Measurements from ENCODE around the gene RNF128.
A peak's percentile ranks its signal among the peaks of the same experiment; 100 is the strongest.

RNF128 gene, protein sequence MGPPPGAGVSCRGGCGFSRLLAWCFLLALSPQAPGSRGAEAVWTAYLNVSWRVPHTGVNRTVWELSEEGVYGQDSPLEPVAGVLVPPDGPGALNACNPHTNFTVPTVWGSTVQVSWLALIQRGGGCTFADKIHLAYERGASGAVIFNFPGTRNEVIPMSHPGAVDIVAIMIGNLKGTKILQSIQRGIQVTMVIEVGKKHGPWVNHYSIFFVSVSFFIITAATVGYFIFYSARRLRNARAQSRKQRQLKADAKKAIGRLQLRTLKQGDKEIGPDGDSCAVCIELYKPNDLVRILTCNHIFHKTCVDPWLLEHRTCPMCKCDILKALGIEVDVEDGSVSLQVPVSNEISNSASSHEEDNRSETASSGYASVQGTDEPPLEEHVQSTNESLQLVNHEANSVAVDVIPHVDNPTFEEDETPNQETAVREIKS

DNA sequence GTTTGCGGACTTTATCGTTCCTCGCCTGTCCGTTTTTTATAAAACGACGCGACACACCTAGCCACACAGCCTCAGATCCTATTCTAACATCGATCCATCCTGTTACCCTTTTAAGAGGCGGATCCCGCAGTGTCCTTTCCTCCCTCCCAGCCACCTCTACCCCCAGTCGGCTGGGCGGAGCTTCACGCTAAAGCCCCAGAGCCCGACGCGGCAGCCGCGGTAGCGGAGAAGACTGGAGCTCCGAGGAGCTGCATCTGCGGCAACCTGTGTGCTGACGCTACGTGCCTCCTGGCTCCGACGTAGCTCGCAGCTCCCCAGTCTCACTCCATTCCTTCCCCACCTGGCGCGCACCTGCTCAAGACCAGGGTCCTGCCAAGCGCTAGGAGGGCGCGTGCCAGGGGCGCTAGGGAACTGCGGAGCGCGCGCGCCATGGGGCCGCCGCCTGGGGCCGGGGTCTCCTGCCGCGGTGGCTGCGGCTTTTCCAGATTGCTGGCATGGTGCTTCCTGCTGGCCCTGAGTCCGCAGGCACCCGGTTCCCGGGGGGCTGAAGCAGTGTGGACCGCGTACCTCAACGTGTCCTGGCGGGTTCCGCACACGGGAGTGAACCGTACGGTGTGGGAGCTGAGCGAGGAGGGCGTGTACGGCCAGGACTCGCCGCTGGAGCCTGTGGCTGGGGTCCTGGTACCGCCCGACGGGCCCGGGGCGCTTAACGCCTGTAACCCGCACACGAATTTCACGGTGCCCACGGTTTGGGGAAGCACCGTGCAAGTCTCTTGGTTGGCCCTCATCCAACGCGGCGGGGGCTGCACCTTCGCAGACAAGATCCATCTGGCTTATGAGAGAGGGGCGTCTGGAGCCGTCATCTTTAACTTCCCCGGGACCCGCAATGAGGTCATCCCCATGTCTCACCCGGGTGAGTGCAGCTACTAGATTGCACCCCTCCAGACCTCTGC is at the start of gene RNF128:
TSS of gene RNF128 (plus strand) at position 217 of the 953 bp plus-strand sequence. CDS start at position 430, 213 bp downstream.
- H3K9me3 ChIP-seq (replicated peaks; ENCODE audit: insufficient read depth, low read length), result no peaks in the 10 kb centered on the region
- H3K27ac ChIP-seq (ENCODE audit: low read length), result no peak within 1 kb of the TSS
- no peaks in the 10 kb centered on the region for H3K9me2 ChIP-seq (replicated peaks; ENCODE audit: insufficient read depth, low read length)
- no peaks in the 10 kb centered on the region for H3K36me3 ChIP-seq (replicated peaks; ENCODE audit: insufficient read depth, low read length)
- peak within 1 kb of the TSS; percentile 21; the same call in 1 of the 2 replicates for H3K4me2 ChIP-seq (ENCODE audit: low read depth, low read length)
- H3K4me1 ChIP-seq (ENCODE audit: low read length), result no peaks in the 10 kb centered on the region
- peak; percentile 9 for DNase-seq
- H3K27me3 ChIP-seq (replicated peaks; ENCODE audit: insufficient read depth, low read length), result no peaks in the 10 kb centered on the region
- no peaks in the 10 kb centered on the region for H4K20me1 ChIP-seq (ENCODE audit: insufficient read depth, low read length)
- H3F3A ChIP-seq (ENCODE audit: insufficient read depth, low read length), result no peaks in the 10 kb centered on the region
- H2AFZ ChIP-seq (ENCODE audit: low read length), result no peak within 1 kb of the TSS
- TF ChIP-seq CTCF (IDR thresholded peaks at IDR 0.05; ENCODE audit: low read length), result no peak
- TF ChIP-seq EZH2phosphoT487 (IDR thresholded peaks at IDR 0.05; ENCODE audit: low read length), result no peak
- no peak for TF ChIP-seq EZH2 (optimal IDR thresholded peaks at IDR 0.05; ENCODE audit: low read depth, low read length)
- peak within 1 kb of the TSS; percentile 17; the same call in 1 of the 2 replicates for H3K4me3 ChIP-seq (ENCODE audit: low read length)
- H3K9ac ChIP-seq (ENCODE audit: low read length), result no peak within 1 kb of the TSS
- H3K79me2 ChIP-seq (ENCODE audit: low read length), result no peaks in the 10 kb centered on the region

DNA sequence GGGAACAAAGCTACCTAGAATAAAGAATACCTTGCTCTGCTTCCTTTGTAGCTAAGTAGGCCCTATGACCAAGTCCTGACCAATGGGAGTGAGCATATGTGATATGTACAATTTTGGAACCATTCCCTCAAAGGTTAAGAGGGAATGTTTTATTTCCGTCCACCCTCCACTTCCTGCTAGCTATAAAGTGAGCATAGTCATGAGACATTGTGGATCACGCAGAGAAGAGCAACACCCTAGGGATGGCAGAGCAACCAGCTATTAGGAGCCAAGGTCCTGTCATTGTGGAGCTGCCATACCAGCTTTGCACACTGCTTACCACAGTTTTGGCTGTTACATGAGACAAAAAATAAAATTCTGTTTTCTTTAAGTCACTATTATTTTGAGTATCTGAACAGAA is 45.8 kb upstream of the RNF128 start:
- Histone ChIP-seq H3F3A (ENCODE audit: insufficient read depth, low read length) (no peaks in the 10 kb centered on the region), H3K9me2 (replicated peaks; ENCODE audit: insufficient read depth, low read length) (no peaks in the 10 kb centered on the region), H3K9ac (ENCODE audit: low read length) (no peak overlapping the region), H3K27ac (ENCODE audit: low read length) (no peak overlapping the region), H3K79me2 (ENCODE audit: low read length) (no peaks in the 10 kb centered on the region), H3K36me3 (replicated peaks; ENCODE audit: insufficient read depth, low read length) (no peaks in the 10 kb centered on the region), H3K4me1 (ENCODE audit: low read length) (no peaks in the 10 kb centered on the region), H3K9me3 (replicated peaks; ENCODE audit: insufficient read depth, low read length) (no peaks in the 10 kb centered on the region), H3K4me2 (ENCODE audit: low read depth, low read length) (no peak overlapping the region), H3K4me3 (ENCODE audit: low read length) (no peak overlapping the region), H4K20me1 (ENCODE audit: insufficient read depth, low read length) (no peaks in the 10 kb centered on the region), H2AFZ (ENCODE audit: low read length) (no peak overlapping the region), H3K27me3 (replicated peaks; ENCODE audit: insufficient read depth, low read length) (no peaks in the 10 kb centered on the region)
- no peak for DNase-seq
- no peak for TF ChIP-seq CTCF (IDR thresholded peaks at IDR 0.05; ENCODE audit: low read length)

DNA sequence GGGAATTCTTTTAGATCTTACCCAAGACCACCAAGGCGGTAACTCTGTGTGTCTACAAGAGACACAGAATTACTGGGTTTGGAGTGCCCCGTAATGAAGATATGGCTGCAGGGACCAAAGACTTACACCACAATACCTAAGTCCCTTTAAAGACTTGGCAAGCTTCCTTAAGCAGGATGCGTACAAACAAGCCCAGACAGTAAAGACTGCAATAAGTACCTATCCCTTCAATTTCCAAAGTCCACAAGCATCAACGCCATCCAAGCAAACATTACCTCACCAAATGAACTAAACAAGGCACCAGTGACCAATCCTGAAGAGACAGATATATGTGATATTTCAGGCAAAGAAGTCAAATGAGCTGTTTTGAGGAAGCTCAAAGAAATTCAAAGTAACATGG is 42.3 kb upstream of the RNF128 start:
- H3K36me3 ChIP-seq (replicated peaks; ENCODE audit: insufficient read depth, low read length), result no peaks in the 10 kb centered on the region
- no peaks in the 10 kb centered on the region for H3K4me1 ChIP-seq (ENCODE audit: low read length)
- TF ChIP-seq CTCF (IDR thresholded peaks at IDR 0.05; ENCODE audit: low read length) (no peak), EZH2phosphoT487 (IDR thresholded peaks at IDR 0.05; ENCODE audit: low read length) (no peak), EZH2 (optimal IDR thresholded peaks at IDR 0.05; ENCODE audit: low read depth, low read length) (no peak)
- no peaks in the 10 kb centered on the region for H3K9me3 ChIP-seq (replicated peaks; ENCODE audit: insufficient read depth, low read length)
- H3K27ac ChIP-seq (ENCODE audit: low read length), result no peak overlapping the region
- H2AFZ ChIP-seq (ENCODE audit: low read length), result no peak overlapping the region
- no peak overlapping the region for H3K9ac ChIP-seq (ENCODE audit: low read length)
- H3K9me2 ChIP-seq (replicated peaks; ENCODE audit: insufficient read depth, low read length), result no peaks in the 10 kb centered on the region
- H4K20me1 ChIP-seq (ENCODE audit: insufficient read depth, low read length), result no peaks in the 10 kb centered on the region
- no peak for DNase-seq
- no peaks in the 10 kb centered on the region for H3K79me2 ChIP-seq (ENCODE audit: low read length)
- no peaks in the 10 kb centered on the region for H3K27me3 ChIP-seq (replicated peaks; ENCODE audit: insufficient read depth, low read length)
- H3F3A ChIP-seq (ENCODE audit: insufficient read depth, low read length), result no peaks in the 10 kb centered on the region
- no peak overlapping the region for H3K4me2 ChIP-seq (ENCODE audit: low read depth, low read length)
- no peak overlapping the region for H3K4me3 ChIP-seq (ENCODE audit: low read length)

Data from MM.1S (cell line).